ENCODE data around the gene RAB40C. TPM values are rescaled to one million over a fixed set of nuclear protein-coding genes. Genes with fewer than 3 reads are reported as not detected.

RAB40C gene
- total RNA-seq, 4 donors from 2014 or later: 103 to 161 (median 122) TPM

DNA sequence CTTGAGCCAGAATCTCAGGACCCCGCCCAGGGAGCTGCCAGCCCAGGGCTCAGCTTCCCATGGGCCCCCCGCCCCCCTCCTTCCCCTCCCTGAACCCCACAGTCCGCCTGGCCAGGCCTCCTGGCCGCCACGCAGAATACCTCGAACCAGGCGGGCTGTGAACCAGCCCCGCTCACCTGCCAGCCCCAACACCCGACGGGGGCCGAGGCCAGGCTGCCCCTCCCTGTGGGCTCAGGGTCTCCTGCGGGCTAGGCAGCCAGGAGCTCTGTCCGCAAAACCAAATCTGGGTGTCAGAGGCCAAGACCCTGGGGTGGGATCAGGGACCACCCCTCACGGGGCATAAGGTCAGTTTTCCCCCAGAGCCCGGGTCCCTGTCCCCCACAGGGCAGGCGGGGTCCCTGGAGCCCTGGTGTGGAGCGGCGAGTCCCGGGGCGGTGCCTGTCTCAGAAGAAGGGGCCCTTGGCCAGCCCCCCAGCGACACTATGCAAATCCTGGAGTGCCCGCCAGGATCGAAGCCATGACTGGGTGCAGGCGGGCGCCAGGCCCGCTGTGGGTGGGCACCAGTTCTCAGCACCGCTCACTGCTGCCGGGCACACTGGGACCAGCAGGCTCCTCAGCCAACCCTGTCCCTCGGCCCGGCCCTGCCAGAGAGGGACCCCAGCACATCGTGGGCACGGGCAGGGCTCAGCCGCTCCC, 36.1 kb upstream of the RAB40C start:
- no peak for TF ChIP-seq POLR2A (IDR thresholded peaks at IDR 0.05)
- TF ChIP-seq, protein P1, sequence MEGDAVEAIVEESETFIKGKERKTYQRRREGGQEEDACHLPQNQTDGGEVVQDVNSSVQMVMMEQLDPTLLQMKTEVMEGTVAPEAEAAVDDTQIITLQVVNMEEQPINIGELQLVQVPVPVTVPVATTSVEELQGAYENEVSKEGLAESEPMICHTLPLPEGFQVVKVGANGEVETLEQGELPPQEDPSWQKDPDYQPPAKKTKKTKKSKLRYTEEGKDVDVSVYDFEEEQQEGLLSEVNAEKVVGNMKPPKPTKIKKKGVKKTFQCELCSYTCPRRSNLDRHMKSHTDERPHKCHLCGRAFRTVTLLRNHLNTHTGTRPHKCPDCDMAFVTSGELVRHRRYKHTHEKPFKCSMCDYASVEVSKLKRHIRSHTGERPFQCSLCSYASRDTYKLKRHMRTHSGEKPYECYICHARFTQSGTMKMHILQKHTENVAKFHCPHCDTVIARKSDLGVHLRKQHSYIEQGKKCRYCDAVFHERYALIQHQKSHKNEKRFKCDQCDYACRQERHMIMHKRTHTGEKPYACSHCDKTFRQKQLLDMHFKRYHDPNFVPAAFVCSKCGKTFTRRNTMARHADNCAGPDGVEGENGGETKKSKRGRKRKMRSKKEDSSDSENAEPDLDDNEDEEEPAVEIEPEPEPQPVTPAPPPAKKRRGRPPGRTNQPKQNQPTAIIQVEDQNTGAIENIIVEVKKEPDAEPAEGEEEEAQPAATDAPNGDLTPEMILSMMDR (IDR thresholded peaks at IDR 0.05): no peak
- DNase-seq (ENCODE audit: low spot score in 2 of 2): no peak
- intact Hi-C loops (cut with DNase I; ENCODE audit: low total_unique reads): no loop called here
- H3K4me3 ChIP-seq (ENCODE audit: low read depth, poor library complexity, severe bottlenecking): no peak overlapping the region
- 91 to 96% methylated on average over 13 to 19 of the region's 33 CpGs for WGBS, 2 donors

DNA sequence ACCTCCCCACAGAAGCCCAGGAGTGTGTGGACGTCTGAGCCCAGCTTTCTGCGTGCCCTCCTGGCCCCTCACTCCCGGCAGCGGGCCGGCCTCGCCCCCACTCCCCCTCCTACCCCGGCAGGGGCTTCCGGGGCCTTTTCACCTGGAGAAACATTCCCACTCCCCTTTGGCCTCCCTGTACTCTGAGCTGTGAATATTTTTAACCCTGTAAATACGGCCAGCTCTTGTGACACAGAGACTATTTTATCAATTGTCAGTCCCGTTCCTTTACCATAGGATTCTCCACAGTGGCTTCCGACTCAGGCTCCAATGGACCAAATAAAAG, 35.6 kb upstream of the RAB40C start:
- DNase-seq (ENCODE audit: low spot score in 2 of 2): no peak
- no peak overlapping the region for H3K4me3 ChIP-seq (ENCODE audit: low read depth, poor library complexity, severe bottlenecking)
- WGBS, 2 donors: 71 to 81% methylated on average over 9 to 11 of the region's 11 CpGs
- intact Hi-C loops (cut with DNase I; ENCODE audit: low total_unique reads): no loop called here
- no peak for TF ChIP-seq POLR2A (IDR thresholded peaks at IDR 0.05)
- TF ChIP-seq, protein P1 (IDR thresholded peaks at IDR 0.05): no peak

DNA sequence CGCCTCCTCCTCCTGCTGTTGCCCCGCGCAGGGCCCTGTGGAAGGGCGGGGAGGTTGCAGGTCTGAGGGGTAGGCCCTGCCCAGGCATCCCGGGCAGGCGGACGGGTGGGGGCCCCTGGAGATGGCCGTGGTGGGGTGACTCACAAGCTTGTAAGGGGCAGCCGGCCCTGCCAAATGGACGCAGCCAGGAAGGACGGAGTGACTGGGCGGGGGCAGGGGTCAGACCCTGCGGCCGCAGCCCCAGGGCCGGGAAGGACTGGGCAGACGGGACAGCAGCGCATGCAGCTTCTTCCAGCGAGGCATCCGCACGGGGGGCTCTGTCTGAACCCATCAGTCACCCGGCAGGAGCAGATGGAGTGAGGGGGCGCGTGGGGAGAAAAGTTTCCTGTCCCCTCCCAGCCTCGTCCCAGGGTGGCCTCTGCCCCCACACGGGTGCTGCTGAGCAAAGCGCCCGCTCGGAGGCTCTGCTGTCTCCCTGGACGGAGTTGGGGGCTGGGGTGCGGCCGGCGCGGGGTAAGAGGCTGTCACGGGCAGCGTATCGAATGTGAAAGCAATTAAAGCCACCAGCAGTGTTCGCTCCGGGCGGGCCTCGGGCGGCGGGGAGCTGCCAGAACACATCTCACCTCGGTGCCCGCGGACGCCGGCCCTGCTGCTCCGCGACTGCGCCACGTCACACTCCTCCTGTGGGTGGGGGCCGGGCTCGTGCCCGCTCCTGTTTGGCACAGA, 35.1 kb upstream of the RAB40C start:
- no peak overlapping the region for H3K4me3 ChIP-seq (ENCODE audit: low read depth, poor library complexity, severe bottlenecking)
- WGBS, 2 donors: 29 to 50% methylated on average over 43 to 54 of the region's 54 CpGs
- no peak for DNase-seq (ENCODE audit: low spot score in 2 of 2)
- intact Hi-C loops (cut with DNase I; ENCODE audit: low total_unique reads): no loop called here
- TF ChIP-seq, protein P1 (IDR thresholded peaks at IDR 0.05): no peak
- no peak for TF ChIP-seq POLR2A (IDR thresholded peaks at IDR 0.05)

DNA sequence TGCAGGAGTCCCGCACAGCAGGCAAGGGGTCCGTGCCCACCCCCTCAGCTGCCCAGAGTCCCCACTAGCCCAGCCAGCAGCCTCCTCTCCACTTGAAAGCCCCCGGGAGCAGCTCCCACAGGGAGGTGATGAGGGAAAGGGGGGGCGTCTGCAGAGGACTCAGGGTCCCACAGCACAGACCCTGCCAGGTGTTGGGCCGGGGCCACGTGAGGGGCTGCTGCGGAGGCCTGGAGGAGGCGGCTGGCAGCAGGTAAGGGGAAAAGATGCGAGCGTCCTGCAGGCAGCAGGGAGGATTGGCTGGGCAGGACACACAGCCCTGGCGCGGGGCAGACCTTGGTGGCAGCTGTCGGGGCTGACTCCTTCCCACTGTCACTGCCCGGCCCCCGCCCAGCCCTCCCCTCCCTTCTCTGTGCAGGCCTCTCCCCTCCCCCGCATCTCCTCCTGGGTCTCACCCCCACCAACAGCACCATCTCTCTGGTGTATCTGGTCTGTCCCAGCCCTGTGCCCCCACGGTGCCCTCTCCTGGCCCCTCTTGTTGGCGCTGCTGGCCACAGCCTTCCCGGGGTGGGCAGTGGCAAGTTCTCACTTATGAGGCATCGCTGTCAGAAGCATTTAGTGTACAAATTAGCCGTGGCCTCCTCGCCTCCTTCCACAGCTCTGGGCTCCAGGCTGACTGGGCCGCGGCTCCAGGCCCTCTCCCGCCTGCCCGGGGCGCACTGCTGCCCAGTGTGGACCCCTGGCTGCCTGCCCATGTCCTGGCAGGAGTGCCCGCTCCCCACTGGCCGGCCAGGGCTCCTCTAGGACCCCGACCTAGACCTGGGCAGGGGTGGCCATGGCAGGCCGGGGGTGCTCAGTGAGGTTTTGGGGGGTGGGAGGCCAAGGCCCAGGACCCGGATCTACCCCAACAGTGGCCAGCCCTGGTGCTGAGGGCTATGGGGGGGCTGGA, 34.1 kb upstream of the RAB40C start:
- no peak for TF ChIP-seq POLR2A (IDR thresholded peaks at IDR 0.05)
- TF ChIP-seq, protein P1 (IDR thresholded peaks at IDR 0.05): no peak
- no peak overlapping the region for H3K4me3 ChIP-seq (ENCODE audit: low read depth, poor library complexity, severe bottlenecking)
- no peak for DNase-seq (ENCODE audit: low spot score in 2 of 2)
- intact Hi-C loops (cut with DNase I; ENCODE audit: low total_unique reads): no loop called here
- WGBS, 2 donors: 70 to 74% methylated on average over 28 to 31 of the region's 32 CpGs

DNA sequence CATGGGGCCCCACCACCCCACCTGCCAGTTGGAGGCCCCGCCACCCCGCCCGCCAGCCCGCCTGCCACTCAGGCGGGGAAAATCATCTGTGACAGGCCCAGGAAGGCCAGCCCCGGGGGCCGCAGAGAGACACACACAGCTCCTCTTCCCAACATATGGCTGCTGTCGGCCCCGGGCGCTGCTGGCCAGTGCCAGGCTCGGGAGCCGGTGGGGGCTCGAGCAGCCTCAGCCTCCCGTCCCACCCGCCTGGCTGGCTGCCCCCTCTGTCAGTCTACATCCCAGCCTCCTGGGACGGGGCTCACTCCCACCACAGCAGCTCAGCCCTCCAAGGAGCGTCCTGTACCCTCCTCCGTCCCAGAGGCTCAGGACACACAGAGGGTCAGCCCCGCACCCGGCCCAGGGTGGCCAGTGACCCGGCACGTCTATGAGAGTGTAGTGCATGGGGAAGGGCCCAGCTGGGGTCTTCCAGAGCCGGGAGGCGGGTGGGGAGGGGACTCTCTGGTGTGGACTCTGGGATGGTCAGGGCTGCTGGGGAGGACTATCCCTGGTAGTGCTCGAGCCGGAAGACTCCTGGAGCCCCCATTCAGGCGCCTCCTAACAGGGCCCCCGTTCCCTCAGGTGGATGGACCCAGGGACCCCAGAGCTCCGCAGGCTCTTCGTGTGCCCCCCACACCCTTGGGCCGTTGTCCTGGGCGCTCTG, 33.2 kb upstream of the RAB40C start:
- 86 to 88% methylated on average over 16 to 31 of the region's 32 CpGs for WGBS, 2 donors
- no peak overlapping the region for H3K4me3 ChIP-seq (ENCODE audit: low read depth, poor library complexity, severe bottlenecking)
- intact Hi-C loops (cut with DNase I; ENCODE audit: low total_unique reads): no loop called here
- no peak for DNase-seq (ENCODE audit: low spot score in 2 of 2)
- TF ChIP-seq, protein P1 (IDR thresholded peaks at IDR 0.05): no peak
- TF ChIP-seq POLR2A (IDR thresholded peaks at IDR 0.05): no peak

Data from lower leg skin (tissue), 4 donors.